Caco-2 (cell line): Measurements from ENCODE around the gene SUN1. TPM values are rescaled to one million over a fixed set of nuclear protein-coding genes. Genes with fewer than 3 reads are reported as not detected.

Source experiments
- BruUV-seq: library from RNA; stranded (reverse); fragments of 400-500 nt; replicated peaks from 2 replicates; lab custom pipeline; 2021; lab: Mats Ljungman, UMichigan
- CTCF ChIA-PET: fragments of 300-600 bp; sonication (Branson Sonifier 250); formaldehyde crosslinking; loops from one replicate; lab custom pipeline; 2022; ENCODE audit warnings: antibody characterized with exemption; lab: Charles Lee
- POLR2A ChIA-PET: fragments of 300-600 bp; sonication (Branson Sonifier 250); formaldehyde crosslinking; loops from one replicate; lab custom pipeline; 2022; ENCODE audit warnings: antibody characterized with exemption; lab: Charles Lee
- DNase-seq, 2 experiments: peaks; one replicate each; pipeline versions ENCODE4 v3.0.0 to v3.0.0-alpha.2; 2020 to 2022
- H3K27me3 ChIP-seq: replicated peaks from 2 replicates; pipeline ENCODE4 v1.6.0; 2011; ENCODE audit warnings: low read length; ENCODE audit not compliant: control insufficient read depth, insufficient read depth
- H3K36me3 ChIP-seq: 2 replicates; pipeline ENCODE4 v1.5.1; 2011; ENCODE audit warnings: low read length; ENCODE audit not compliant: control insufficient read depth, insufficient read depth
- H3K4me1 ChIP-seq: fragments of 250-450 bp; sonication (Bioruptor Pico); 2 replicates; pipeline ENCODE4 v1.5.1; 2020; ENCODE audit warnings: mild to moderate bottlenecking
- H3K4me3 ChIP-seq: 2 replicates; pipeline ENCODE4 v1.5.1; 2011; ENCODE audit warnings: low read depth, mild to moderate bottlenecking, control low read depth, low read length
- H3K9me3 ChIP-seq: fragments of 250-450 bp; sonication (Bioruptor Pico); 2 replicates; pipeline ENCODE4 v1.5.1; 2020; ENCODE audit warnings: mild to moderate bottlenecking, moderate library complexity
- H3K27ac Mint-ChIP-seq: one replicate; pipeline ENCODE4 v1.8.0; 2022; ENCODE audit warnings: mixed read lengths; ENCODE audit not compliant: unreplicated experiment
- H3K27me3 Mint-ChIP-seq: one replicate; pipeline ENCODE4 v1.8.0; 2022; ENCODE audit warnings: mixed read lengths; ENCODE audit not compliant: insufficient read depth, unreplicated experiment
- H3K36me3 Mint-ChIP-seq: one replicate; pipeline ENCODE4 v1.8.0; 2022; ENCODE audit warnings: mild to moderate bottlenecking, mixed read lengths; ENCODE audit not compliant: insufficient read depth, unreplicated experiment
- H3K4me1 Mint-ChIP-seq: one replicate; pipeline ENCODE4 v1.8.0; 2022; ENCODE audit warnings: low read depth, mixed read lengths; ENCODE audit not compliant: unreplicated experiment
- H3K4me3 Mint-ChIP-seq: one replicate; pipeline ENCODE4 v1.8.0; 2022; ENCODE audit warnings: mild to moderate bottlenecking, moderate library complexity, mixed read lengths; ENCODE audit not compliant: unreplicated experiment
- H3K9me3 Mint-ChIP-seq: one replicate; pipeline ENCODE4 v1.8.0; 2022; ENCODE audit warnings: mixed read lengths; ENCODE audit not compliant: unreplicated experiment
- CTCF ChIP-seq, 2 experiments: fragments of 200-600 bp in 1 of 2; IDR thresholded peaks; 1 replicate in 1 of 2; 2 replicates in 1 of 2; pipeline versions ENCODE4 v1.5.1 to v1.8.0; 2011 to 2022; ENCODE audit warnings: antibody characterized with exemption in 1 of 2, control low read depth in 1 of 2, inconsistent platforms in 1 of 2, low read depth in 1 of 2, low read length in 1 of 2, mild to moderate bottlenecking in 1 of 2, moderate library complexity in 1 of 2; ENCODE audit not compliant: insufficient read depth in 1 of 2, severe bottlenecking in 1 of 2, unreplicated experiment in 1 of 2
- intact Hi-C: fragments of 100-400 bp; cut with micrococcal nuclease; formaldehyde crosslinking; loops from one replicate; pipeline ENCODE4 v1.10.0; 2022; ENCODE audit not compliant: unreplicated experiment
- total RNA-seq: library from RNA; stranded (reverse); gene quantifications from 2 replicates; pipeline ENCODE4 v1.2.3, GENCODE V29; 2022

Gene SUN1
- total RNA-seq, 1 experiment from 2014 or later = 146 TPM

GRCh38 chr7:890868-891267, 58.6 kb downstream of the SUN1 start:
- Histone ChIP-seq H3K27me3 (no peaks in the 10 kb centered on the region), H3K9me3 (no peaks in the 10 kb centered on the region), H3K4me1 (no peaks in the 10 kb centered on the region), H3K4me3 (no peak overlapping the region), H3K36me3 (peaks cover 10% of the 10 kb centered on the region)
- Mint-ChIP-seq H3K9me3 (peaks cover 7% of the 10 kb centered on the region), H3K27me3 (no peaks in the 10 kb centered on the region), H3K4me1 (no peaks in the 10 kb centered on the region), H3K36me3 (peaks cover 91% of the 10 kb centered on the region), H3K4me3 (no peak overlapping the region), H3K27ac (no peak overlapping the region)
- no peak for DNase-seq
- POLR2A ChIA-PET = no interaction called here
- intact Hi-C loops = no loop called here
- BruUV-seq = no TSS peak
- CTCF ChIA-PET = no interaction called here
- no peak for TF ChIP-seq CTCF (IDR thresholded peaks at IDR 0.05; ENCODE audit: insufficient read depth in 1 of 2, low read depth in 1 of 2, low read length in 1 of 2, severe bottlenecking in 1 of 2, unreplicated experiment in 1 of 2)

- BruUV-seq = no TSS peak
- Histone ChIP-seq H3K36me3 (peaks cover 10% of the 10 kb centered on the region), H3K4me3 (no peak overlapping the region), H3K27me3 (no peaks in the 10 kb centered on the region), H3K9me3 (no peaks in the 10 kb centered on the region), H3K4me1 (no peaks in the 10 kb centered on the region)
- POLR2A ChIA-PET = no interaction called here
- no peak for TF ChIP-seq CTCF (IDR thresholded peaks at IDR 0.05; ENCODE audit: insufficient read depth in 1 of 2, low read depth in 1 of 2, low read length in 1 of 2, severe bottlenecking in 1 of 2, unreplicated experiment in 1 of 2)
- H3K4me3 Mint-ChIP-seq = no peak overlapping the region
- H3K9me3 Mint-ChIP-seq = peaks cover 7% of the 10 kb centered on the region
- no peaks in the 10 kb centered on the region for H3K4me1 Mint-ChIP-seq
- peaks cover 95% of the 10 kb centered on the region for H3K36me3 Mint-ChIP-seq
- H3K27ac Mint-ChIP-seq = no peak overlapping the region
- intact Hi-C loops = no loop called here
- no peak for DNase-seq
- H3K27me3 Mint-ChIP-seq = no peaks in the 10 kb centered on the region
- CTCF ChIA-PET = no interaction called here
These were observed 59.0 kb downstream of the SUN1 start for GRCh38 chr7:891291-891690.

- BruUV-seq = no TSS peak
- ChIA-PET CTCF (no interaction called here), POLR2A (no interaction called here)
- Histone ChIP-seq H3K9me3 (no peaks in the 10 kb centered on the region), H3K4me3 (no peak overlapping the region), H3K36me3 (peaks cover 10% of the 10 kb centered on the region), H3K4me1 (no peaks in the 10 kb centered on the region), H3K27me3 (no peaks in the 10 kb centered on the region)
- Mint-ChIP-seq H3K36me3 (peaks cover 95% of the 10 kb centered on the region), H3K27me3 (no peaks in the 10 kb centered on the region), H3K4me1 (no peaks in the 10 kb centered on the region), H3K27ac (no peak overlapping the region), H3K9me3 (peaks cover 7% of the 10 kb centered on the region), H3K4me3 (no peak overlapping the region)
- TF ChIP-seq CTCF (IDR thresholded peaks at IDR 0.05; ENCODE audit: insufficient read depth in 1 of 2, low read depth in 1 of 2, low read length in 1 of 2, severe bottlenecking in 1 of 2, unreplicated experiment in 1 of 2) = no peak
- intact Hi-C loops = no loop called here
- DNase-seq = no peak
These were observed 59.5 kb downstream of the SUN1 start for GRCh38 chr7:891805-892204.
